Psoas muscle (tissue), 8 donors: ENCODE data around the gene LTC4S. TPM values are rescaled to one million over a fixed set of nuclear protein-coding genes. Genes with fewer than 3 reads are reported as not detected.

ENCODE experiments used
- ATAC-seq, 4 donors: fragments of 200-7000 bp; cut with Tn5 transposase; one replicate each; pipeline ENCODE4 v1.9.1; 2020; ENCODE audit warnings: moderate library complexity in 3 of 4, mild to moderate bottlenecking in 2 of 4
- DNase-seq, 2 donors: peaks; one replicate each; pipeline ENCODE4 v3.0.0-alpha.2; 2020
- H3K27ac ChIP-seq: fragments of 200-600 bp; one replicate; pipeline ENCODE4 v1.8.0; 2022
- H3K27me3 ChIP-seq, 3 donors: fragments of 200-600 bp in 1 of 3; one replicate each; pipeline versions ENCODE4 v1.6.1 to v1.8.0; 2013 to 2022; ENCODE audit warnings: low read length in 2 of 3, mild to moderate bottlenecking in 2 of 3, moderate library complexity in 1 of 3; ENCODE audit not compliant: insufficient read depth in 3 of 3
- H3K36me3 ChIP-seq, 2 donors: fragments of 200-600 bp in 1 of 2; one replicate each; pipeline versions ENCODE4 v1.6.1 to v1.8.0; 2013 to 2022; ENCODE audit warnings: low read depth in 1 of 2, mild to moderate bottlenecking in 1 of 2, moderate library complexity in 1 of 2; ENCODE audit not compliant: insufficient read depth in 1 of 2
- H3K4me1 ChIP-seq: fragments of 200-600 bp; one replicate; pipeline ENCODE4 v1.8.0; 2022
- H3K4me3 ChIP-seq: fragments of 200-600 bp; one replicate; pipeline ENCODE4 v1.8.0; 2022; ENCODE audit warnings: mild to moderate bottlenecking
- H3K9me3 ChIP-seq: fragments of 200-600 bp; one replicate; pipeline ENCODE4 v1.8.0; 2022
- CTCF ChIP-seq: fragments of 200-600 bp; IDR thresholded peaks from one replicate; pipeline ENCODE4 v1.8.0; 2022; ENCODE audit warnings: antibody characterized with exemption
- WGBS, 3 donors: extraction: QIAGEN DNeasy Blood & Tissue Kit; methylation state at CpG; one replicate each; pipeline versions ENCODE4 v1.1.6 to v1.1.7; 2013; 5-methylcytosine and 5-hydroxymethylcytosine counted together
- intact Hi-C, 2 donors: fragments of 100-400 bp; cut with DNase I; formaldehyde crosslinking; loops; one replicate each; pipeline versions ENCODE4 v1.11.0 to v1.14.2; 2022
- polyA plus RNA-seq, 3 donors: library from polyadenylated mRNA; stranded (reverse); fragments of 200-250 nt; gene quantifications; one replicate each; pipeline ENCODE4 v1.2.3, GENCODE V29; 2013
- total RNA-seq, 4 donors: library from RNA; stranded (reverse); fragmentation: NEBNext Ultra II Directional in 2 of 4; extraction: Animal tissue kit (Norgen Biotek cat#: 25700) in 2 of 4; gene quantifications; one replicate each; pipeline versions ENCODE4 v1.2.1 to v1.2.4, GENCODE V29; 2021 to 2023
- donor health status: healthy with polysubstance abuse.
- donor health status: DM: no; HTN: no; CAD: no; lungs with moderate emphysema.
- donor health status: Bipolar disorder and iron deficiency.
- donor health status: healthy.
- donor health status: DM: yes; HTN: yes; CAD: no.
- donor health status: DM: no; HTN: no; CAD: no.
- donor health status: DM: no; HTN: no; CAD: no.
- donor health status: DM: yes; HTN: yes; CAD: no.

Gene LTC4S
- total and polyA plus RNA-seq, 7 donors, result 1.5 to 6.7 (median 2.2) TPM

- peak in 2 of 4 donors; percentile 24 to 31 for ATAC-seq
- DNase-seq, result peak; percentile 50 to 66
- H3K27ac ChIP-seq, result peak overlapping the region; percentile 25
- H3K27me3 ChIP-seq, result no peaks in the 10 kb centered on the region
- TF ChIP-seq CTCF, result no peak
- no peak overlapping the region for H3K4me3 ChIP-seq
- intact Hi-C loops, result no loop called here
- no peaks in the 10 kb centered on the region for H3K9me3 ChIP-seq
- H3K4me1 ChIP-seq, result peaks cover 49% of the 10 kb centered on the region
- 62 to 67% (median 63%) methylated on average over 13 of the region's 13 CpGs for WGBS, 3 donors
- peaks cover 0 to 50% of the 10 kb centered on the region in 2 donors for H3K36me3 ChIP-seq
These were observed 28.4 kb upstream of the LTC4S start for GRCh38 chr5:179765400-179765799.

- intact Hi-C loops, result no loop called here
- H3K27me3 ChIP-seq, result no peaks in the 10 kb centered on the region
- peaks cover 44% of the 10 kb centered on the region for H3K4me1 ChIP-seq
- ATAC-seq (peak in 1 of 4 donors; percentile 31), DNase-seq (peak in 1 of 2 donors; percentile 46)
- no peak overlapping the region for H3K4me3 ChIP-seq
- WGBS, 3 donors, result 78 to 89% (median 79%) methylated on average over 20 of the region's 20 CpGs
- TF ChIP-seq CTCF, result no peak
- peaks cover 0 to 58% of the 10 kb centered on the region in 2 donors for H3K36me3 ChIP-seq
- no peaks in the 10 kb centered on the region for H3K9me3 ChIP-seq
- H3K27ac ChIP-seq, result peak overlapping the region; percentile 25
These were observed 27.6 kb upstream of the LTC4S start for GRCh38 chr5:179766021-179766725.

- WGBS, 3 donors, result 74 to 76% (median 76%) methylated on average over 12 of the region's 12 CpGs
- TF ChIP-seq CTCF, result no peak
- H3K4me1 ChIP-seq, result peaks cover 37% of the 10 kb centered on the region
- H3K27me3 ChIP-seq, result no peaks in the 10 kb centered on the region
- peak overlapping the region; percentile 25 for H3K27ac ChIP-seq
- H3K4me3 ChIP-seq, result no peak overlapping the region
- intact Hi-C loops, result no loop called here
- DNase-seq (no peak), ATAC-seq (no peak)
- H3K36me3 ChIP-seq, result peaks cover 0 to 65% of the 10 kb centered on the region in 2 donors
- no peaks in the 10 kb centered on the region for H3K9me3 ChIP-seq
These were observed 26.9 kb upstream of the LTC4S start for GRCh38 chr5:179766726-179767455.

GRCh38 chr5:179767496-179768100, 26.2 kb upstream of the LTC4S start:
- peaks cover 0 to 72% of the 10 kb centered on the region in 2 donors for H3K36me3 ChIP-seq
- DNase-seq, result no peak
- no peak for TF ChIP-seq CTCF
- 89 to 90% (median 89%) methylated on average over 9 of the region's 9 CpGs for WGBS, 3 donors
- intact Hi-C loops, result no loop called here
- H3K27ac ChIP-seq, result no peak overlapping the region
- H3K4me1 ChIP-seq, result peaks cover 30% of the 10 kb centered on the region
- H3K4me3 ChIP-seq, result no peak overlapping the region
- no peaks in the 10 kb centered on the region for H3K27me3 ChIP-seq
- no peaks in the 10 kb centered on the region for H3K9me3 ChIP-seq
- ATAC-seq, result no peak
